Fibroblast of pulmonary artery (primary cell): ENCODE measurements around the gene MTMR1.

Source experiments
- DNase-seq: peaks from one replicate; pipeline ENCODE4 v3.0.0-alpha.2; 2010; ENCODE audit warnings: low read depth
- H3K4me3 ChIP-seq: replicated peaks from 2 replicates; pipeline ENCODE4 v1.5.1; 2011; ENCODE audit warnings: low read depth, mild to moderate bottlenecking, control low read depth, low read length, moderate library complexity
- TF ChIP-seq, protein P1 (sequence below): IDR thresholded peaks from 2 replicates; pipeline ENCODE4 v1.5.1; 2011; ENCODE audit warnings: mild to moderate bottlenecking, control low read depth, low read length, inconsistent platforms; ENCODE audit errors: missing control alignments

Gene MTMR1

DNA sequence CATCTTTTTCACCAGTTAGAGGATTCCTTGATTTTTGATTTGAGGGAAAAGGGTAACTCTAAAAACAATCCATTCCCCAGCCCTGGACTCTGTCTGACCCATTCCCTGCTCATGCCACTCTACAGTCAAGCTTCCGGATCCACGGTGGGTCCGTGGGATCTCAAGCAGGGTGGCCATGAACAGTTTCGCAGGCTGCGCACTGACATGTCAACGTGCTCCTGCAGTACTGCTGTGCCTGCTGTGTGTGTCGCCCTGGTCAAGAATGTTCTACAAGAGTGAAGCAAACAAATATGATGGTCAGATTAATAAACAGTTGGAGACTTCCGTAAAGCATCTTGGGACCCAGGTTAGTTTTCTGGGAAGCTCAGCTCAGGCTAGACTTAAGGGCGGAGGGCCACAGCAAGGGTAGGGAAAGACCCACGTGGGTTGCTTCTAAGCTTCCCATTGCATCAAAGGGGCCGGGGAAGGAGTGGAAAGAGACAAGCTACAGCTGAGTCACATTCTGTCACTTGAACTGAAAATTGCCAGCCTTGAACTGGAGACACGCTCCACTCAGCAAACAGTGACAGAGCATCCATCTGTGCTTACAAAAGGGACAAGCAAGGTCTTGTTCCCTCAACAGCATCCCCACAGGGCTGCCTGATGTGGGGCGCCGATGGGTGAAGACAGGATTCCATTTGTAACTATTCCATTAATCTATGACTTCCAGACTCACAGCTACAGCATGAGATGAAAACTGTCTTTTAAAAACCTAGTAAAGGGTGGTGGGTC is 81.8 kb downstream of the MTMR1 start:
- no peak for DNase-seq
- H3K4me3 ChIP-seq = no peak overlapping the region
- TF ChIP-seq, protein P1, sequence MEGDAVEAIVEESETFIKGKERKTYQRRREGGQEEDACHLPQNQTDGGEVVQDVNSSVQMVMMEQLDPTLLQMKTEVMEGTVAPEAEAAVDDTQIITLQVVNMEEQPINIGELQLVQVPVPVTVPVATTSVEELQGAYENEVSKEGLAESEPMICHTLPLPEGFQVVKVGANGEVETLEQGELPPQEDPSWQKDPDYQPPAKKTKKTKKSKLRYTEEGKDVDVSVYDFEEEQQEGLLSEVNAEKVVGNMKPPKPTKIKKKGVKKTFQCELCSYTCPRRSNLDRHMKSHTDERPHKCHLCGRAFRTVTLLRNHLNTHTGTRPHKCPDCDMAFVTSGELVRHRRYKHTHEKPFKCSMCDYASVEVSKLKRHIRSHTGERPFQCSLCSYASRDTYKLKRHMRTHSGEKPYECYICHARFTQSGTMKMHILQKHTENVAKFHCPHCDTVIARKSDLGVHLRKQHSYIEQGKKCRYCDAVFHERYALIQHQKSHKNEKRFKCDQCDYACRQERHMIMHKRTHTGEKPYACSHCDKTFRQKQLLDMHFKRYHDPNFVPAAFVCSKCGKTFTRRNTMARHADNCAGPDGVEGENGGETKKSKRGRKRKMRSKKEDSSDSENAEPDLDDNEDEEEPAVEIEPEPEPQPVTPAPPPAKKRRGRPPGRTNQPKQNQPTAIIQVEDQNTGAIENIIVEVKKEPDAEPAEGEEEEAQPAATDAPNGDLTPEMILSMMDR = no peak

DNA sequence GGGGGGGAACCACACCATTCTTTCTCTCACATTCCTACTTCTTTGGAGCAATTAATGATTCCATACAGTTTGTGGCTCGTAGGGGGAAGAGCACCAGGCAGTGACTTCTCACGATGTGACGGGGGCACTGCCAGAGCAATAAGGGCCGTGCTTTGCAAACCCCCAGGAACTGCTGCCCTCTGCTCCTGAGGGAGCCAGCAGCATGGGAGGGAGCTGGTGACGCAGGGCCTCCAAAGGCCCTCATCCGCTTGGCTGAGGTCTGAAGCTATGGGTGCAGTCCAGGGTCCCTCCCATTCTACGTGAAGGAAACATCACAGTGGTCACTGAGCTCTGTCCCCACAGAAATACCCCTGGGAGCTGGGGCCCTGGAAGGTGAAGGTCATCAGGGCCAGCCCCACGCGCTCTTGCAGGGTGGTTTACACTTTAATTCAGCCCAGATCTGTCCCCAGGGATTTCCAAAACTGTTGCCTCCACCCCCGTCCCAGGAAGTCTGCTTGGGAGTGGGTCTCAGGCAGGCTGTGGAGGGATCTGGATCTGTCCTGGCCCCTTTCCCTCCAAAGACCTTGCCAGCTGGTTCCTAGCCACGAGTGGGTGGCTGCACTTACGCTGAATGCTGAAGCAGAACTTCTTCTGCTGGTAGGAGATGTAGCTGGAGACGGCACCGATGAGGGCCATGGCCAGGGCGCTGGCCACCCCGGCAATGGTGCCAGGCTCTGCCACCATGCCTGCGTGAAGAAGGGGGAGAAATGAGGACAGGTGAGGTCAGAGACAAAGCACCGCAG is 82.6 kb downstream of the MTMR1 start:
- H3K4me3 ChIP-seq = no peak overlapping the region
- TF ChIP-seq, protein P1 = no peak
- DNase-seq = no peak

DNA sequence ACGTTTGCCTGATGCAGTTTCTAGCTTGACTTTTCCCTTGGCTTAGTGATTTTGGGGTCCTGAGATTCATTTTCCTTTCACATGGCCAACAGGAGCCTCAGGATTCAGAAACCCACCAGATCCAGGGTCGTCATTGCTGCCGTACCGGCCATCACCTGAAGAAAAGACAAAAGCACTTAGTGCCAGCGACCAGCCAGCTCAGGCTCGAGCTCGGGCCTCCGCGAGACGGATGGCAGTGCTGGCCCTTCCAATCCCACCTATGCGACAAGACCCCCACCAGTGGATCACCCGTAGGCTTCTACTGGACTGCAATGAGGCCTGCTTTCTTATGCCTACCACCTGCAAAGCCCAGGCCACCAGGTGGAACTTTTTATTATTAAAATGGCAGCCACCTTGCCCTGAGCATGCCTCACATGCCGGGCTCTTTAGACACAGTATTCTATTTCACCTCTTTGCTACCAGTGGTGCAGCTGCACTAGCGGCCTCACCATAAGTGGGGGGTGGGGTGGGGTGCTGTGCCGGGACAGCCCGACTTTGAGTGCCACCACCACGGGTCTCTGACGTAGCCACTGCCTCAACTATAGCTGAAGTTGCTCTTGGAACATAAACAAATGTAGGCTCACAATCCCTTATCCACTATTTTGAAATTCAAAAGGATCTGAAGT is 84.3 kb downstream of the MTMR1 start:
- TF ChIP-seq, protein P1 = no peak

DNA sequence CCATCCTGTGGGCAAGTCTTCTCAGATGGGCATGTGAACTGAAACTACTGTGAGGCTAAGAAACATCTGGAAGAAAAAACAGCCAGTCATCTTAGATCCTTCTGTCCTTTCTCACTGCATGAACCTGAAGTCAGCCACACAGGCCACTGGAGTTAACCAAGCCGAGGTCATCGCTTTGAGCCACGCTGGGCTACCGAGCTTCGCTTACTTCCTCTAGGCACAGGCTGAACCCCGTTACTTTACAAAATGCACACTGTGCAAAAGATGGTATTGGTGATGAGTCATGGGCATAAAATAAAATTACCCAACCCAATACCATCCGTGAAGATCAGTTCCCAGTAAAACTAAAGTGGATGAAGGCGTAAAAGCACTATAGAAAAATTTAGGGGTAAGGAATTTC is 86.2 kb downstream of the MTMR1 start:
- no peak overlapping the region for H3K4me3 ChIP-seq
- DNase-seq = no peak
- TF ChIP-seq, protein P1 = no peak

More for the DNA sequence above, 84.3 kb downstream of the MTMR1 start:
- DNase-seq = no peak
- no peak overlapping the region for H3K4me3 ChIP-seq

DNA sequence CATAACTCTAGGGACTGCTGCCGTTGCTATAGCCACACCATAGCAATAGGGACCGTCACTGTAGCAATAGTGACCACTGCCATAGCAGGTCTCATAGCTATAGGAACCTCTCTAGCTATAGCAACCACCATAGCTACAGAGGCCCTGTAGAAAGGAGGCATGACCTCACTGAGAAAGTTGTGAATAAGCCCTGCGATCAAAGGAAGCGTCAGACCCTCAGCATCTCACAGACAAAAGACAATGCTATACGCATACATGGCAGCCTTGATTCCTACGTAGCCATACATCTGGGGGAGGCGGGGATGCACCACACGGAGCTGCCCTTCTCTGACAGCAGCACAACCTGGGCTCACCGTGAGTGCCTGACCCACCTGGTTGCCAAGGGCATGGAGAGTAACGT is 88.5 kb downstream of the MTMR1 start:
- DNase-seq = no peak
- TF ChIP-seq, protein P1 = no peak

DNA sequence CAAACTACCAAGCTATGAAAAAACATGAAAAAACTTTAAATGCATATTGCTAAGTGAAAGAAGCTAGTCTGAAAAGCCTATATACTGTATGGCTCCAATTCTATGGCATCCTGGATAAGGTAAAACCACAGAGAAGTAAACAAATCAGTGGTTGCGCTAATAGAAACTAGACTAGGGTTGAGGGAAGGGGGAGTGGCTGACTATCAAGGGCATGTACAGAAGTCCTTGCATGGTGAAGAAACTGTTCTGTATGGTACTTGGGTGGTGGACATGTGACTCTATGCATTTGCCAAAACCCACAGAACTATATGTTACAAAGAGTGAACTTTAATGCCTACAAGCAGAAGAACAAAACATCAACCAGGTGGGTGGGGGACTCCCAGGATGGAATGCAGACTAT is 96.8 kb downstream of the MTMR1 start:
- no peak overlapping the region for H3K4me3 ChIP-seq
- TF ChIP-seq, protein P1 = no peak
- no peak for DNase-seq

More for the DNA sequence above, 88.5 kb downstream of the MTMR1 start:
- no peak overlapping the region for H3K4me3 ChIP-seq
